Transverse colon (tissue), 4 donors: Measurements from ENCODE around the gene RANBP3L. TPM values are rescaled to one million over a fixed set of nuclear protein-coding genes. Genes with fewer than 3 reads are reported as not detected.
"Not testable (repeated sequence)": the region's sequence is repeated elsewhere in the genome, so short reads cannot be mapped to it uniquely, and the experiment has no call there.

Experiments
- DNase-seq: peaks from one replicate; pipeline ENCODE4 v3.0.0-alpha.2; 2019
- H3K27ac ChIP-seq, 4 donors: fragments of 200-600 bp; sonication (generic); 2 replicates each; pipeline ENCODE4 v1.5.1; 2016 to 2018; ENCODE audit warnings: inconsistent platforms in 4 of 4
- H3K27me3 ChIP-seq: fragments of 200-600 bp; sonication (generic); 2 replicates; pipeline ENCODE4 v1.5.1; 2017; ENCODE audit warnings: inconsistent platforms
- H3K36me3 ChIP-seq, 4 donors: fragments of 200-600 bp; sonication (generic); 2 replicates each; pipeline ENCODE4 v1.5.1; 2017 to 2019; ENCODE audit warnings: inconsistent platforms in 4 of 4
- H3K4me1 ChIP-seq, 4 donors: fragments of 200-600 bp; sonication (generic); 2 replicates each; pipeline ENCODE4 v1.5.1; 2017 to 2020; ENCODE audit warnings: inconsistent platforms in 4 of 4
- H3K4me3 ChIP-seq, 4 donors: fragments of 200-600 bp; sonication (generic); 1 replicate in 1 of 4; 2 replicates in 3 of 4; pipeline versions ENCODE4 v1.5.1 to v1.6.1; 2017 to 2019; ENCODE audit warnings: inconsistent platforms in 4 of 4
- H3K9me3 ChIP-seq, 2 donors: fragments of 200-600 bp; sonication (generic); 2 replicates each; pipeline ENCODE4 v1.5.1; 2017 to 2019; ENCODE audit warnings: inconsistent platforms in 2 of 2
- EP300 ChIP-seq: sonication (generic); formaldehyde crosslinking; IDR thresholded peaks from one replicate; pipeline ENCODE4 v1.6.1; 2017; ENCODE audit warnings: antibody characterized with exemption, low read depth
- POLR2A ChIP-seq: fragments of 450-650 bp; IDR thresholded peaks from one replicate; pipeline ENCODE4 v1.6.1; 2016; ENCODE audit warnings: antibody characterized with exemption, mild to moderate bottlenecking, moderate library complexity
- POLR2AphosphoS5 ChIP-seq, 3 donors: sonication (generic); formaldehyde crosslinking; IDR thresholded peaks; one replicate each; pipeline ENCODE4 v1.6.1; 2016; ENCODE audit warnings: antibody characterized with exemption in 3 of 3
- WGBS, 2 donors: methylation state at CpG; one replicate each; pipeline ENCODE4 v1.1.5; 2018; ENCODE audit warnings: low coverage in 1 of 2; 5-methylcytosine and 5-hydroxymethylcytosine counted together
- in situ Hi-C, 4 donors: fragments of 200-750 bp; cut with MboI; loops; one replicate each; pipeline versions ENCODE4 v1.15.0 to v1.15.1; 2017; ENCODE audit warnings: low sequenced_read_pairs in 3 of 4, low pct_ligation_motif_present in 1 of 4, low pct_unique_long_range_greater_than_20kb in 1 of 4
- intact Hi-C: fragments of 100-400 bp; cut with DNase I; formaldehyde crosslinking; loops from one replicate; pipeline ENCODE4 v1.15.1; 2023; ENCODE audit warnings: low total_unique reads
- total RNA-seq, 4 donors: library from RNA; depleted of rRNA; stranded (reverse); fragments of >200 nt; gene quantifications; one replicate each; pipeline ENCODE4 v1.1.0, GENCODE V29; 2016
- TF ChIP-seq, protein P1 (sequence below), 5 experiments: fragments of 200-600 bp in 3 of 5; fragments of 450-650 bp in 2 of 5; sonication (generic) in 3 of 5; IDR thresholded peaks; 1 replicate in 2 of 5; 2 replicates in 3 of 5; pipeline ENCODE4 v1.5.1; 2016 to 2017; ENCODE audit warnings: antibody characterized with exemption in 5 of 5, inconsistent platforms in 3 of 5, mild to moderate bottlenecking in 2 of 5, moderate library complexity in 1 of 5

Gene RANBP3L
- total RNA-seq, result 1 to 10 TPM in 2 of 4 donors, under 1 TPM in 2; 0.60 to 1.2 (median 0.96) TPM

DNA sequence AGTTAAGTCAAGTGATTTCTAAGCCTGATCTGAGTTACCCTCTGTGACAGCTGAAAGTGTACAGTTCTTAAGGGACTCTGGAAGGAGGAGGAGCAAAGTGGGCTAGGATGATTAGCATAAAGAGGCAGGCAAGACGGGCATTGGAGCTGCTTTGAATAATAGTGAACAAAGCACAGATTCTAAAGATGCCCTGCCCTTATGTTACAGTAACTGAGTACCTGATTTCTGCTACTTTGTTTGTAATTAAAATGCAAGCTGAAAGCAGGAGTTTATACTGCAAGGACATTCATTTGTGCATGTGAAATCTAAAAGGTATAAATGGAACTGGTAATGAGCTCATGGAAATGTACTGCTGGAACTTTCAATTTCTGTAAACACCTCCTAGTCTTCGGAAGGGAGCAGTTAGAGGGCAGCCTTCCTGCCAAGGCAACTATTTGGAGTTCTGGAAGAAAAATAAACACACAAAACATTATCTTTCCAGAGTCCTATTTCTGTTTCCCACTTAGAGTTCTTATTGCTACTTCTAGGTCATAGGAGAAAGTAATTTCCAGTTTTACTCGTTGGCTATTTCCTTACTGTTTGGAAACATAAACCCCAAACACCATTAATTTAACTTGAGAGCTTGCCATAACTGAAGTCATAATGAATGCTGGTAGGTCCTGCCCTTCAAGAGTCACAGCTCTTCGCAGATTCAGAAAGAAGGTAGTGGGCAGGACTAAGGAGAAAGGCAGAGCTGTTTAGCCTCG, at the start of gene RANBP3L:
Gene RANBP3L (minus strand): TSS at position 45 of the 746 bp plus-strand sequence. CDS start 486 bp downstream, outside the sequence.
- intact Hi-C loops, result loop anchor here (1.0 kb wide), 1 partner anchor 33 kb away; no protein-coding TSS in a partner anchor
- peak; percentile 12 for DNase-seq

DNA sequence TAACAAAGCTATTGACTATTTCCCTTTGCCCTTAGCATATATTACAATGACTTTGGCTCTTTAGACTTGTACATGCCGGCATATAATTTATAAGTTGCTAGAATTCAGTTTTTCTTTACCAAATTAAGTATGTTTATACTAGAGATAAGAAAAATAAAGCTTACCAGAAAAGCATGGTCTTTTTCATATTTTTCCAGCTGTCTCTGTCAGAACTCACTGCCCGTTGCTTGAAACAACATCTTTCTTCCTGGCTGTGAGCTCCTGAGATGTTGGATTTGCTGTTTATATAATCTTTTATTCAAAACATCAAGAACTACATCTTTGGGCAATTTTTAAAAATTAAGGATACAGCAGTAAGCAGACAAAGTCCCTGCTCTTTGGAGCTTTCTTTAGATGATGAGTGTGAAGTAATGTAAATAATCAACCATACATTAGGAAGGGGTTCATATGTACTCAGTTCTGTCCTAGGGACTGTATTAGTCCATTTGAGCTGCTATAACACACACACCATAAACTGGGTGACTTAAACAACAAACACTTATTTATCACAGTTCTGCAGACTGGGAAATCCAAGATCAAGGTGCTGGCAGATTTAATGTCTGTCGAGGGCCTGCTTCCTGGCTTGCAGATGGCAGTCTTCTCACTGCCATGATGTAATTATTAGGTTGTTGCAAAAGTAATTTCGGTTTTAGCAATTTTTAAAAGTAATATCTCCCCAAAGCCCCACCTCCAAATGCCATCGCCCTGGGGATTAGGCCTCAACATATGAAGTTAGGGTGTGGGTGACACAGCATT, 45.4 kb upstream of the RANBP3L start:
- no peak for DNase-seq
- no peak overlapping the region for H3K4me3 ChIP-seq
- no peaks in the 10 kb centered on the region for H3K9me3 ChIP-seq
- no peaks in the 10 kb centered on the region for H3K27me3 ChIP-seq
- TF ChIP-seq EP300 (no peak), POLR2AphosphoS5 (IDR thresholded peaks at IDR 0.05) (no peak), POLR2A (no peak)
- TF ChIP-seq, protein P1, sequence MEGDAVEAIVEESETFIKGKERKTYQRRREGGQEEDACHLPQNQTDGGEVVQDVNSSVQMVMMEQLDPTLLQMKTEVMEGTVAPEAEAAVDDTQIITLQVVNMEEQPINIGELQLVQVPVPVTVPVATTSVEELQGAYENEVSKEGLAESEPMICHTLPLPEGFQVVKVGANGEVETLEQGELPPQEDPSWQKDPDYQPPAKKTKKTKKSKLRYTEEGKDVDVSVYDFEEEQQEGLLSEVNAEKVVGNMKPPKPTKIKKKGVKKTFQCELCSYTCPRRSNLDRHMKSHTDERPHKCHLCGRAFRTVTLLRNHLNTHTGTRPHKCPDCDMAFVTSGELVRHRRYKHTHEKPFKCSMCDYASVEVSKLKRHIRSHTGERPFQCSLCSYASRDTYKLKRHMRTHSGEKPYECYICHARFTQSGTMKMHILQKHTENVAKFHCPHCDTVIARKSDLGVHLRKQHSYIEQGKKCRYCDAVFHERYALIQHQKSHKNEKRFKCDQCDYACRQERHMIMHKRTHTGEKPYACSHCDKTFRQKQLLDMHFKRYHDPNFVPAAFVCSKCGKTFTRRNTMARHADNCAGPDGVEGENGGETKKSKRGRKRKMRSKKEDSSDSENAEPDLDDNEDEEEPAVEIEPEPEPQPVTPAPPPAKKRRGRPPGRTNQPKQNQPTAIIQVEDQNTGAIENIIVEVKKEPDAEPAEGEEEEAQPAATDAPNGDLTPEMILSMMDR (IDR thresholded peaks at IDR 0.05), result no peak
- no peaks in the 10 kb centered on the region for H3K36me3 ChIP-seq
- no peaks in the 10 kb centered on the region for H3K4me1 ChIP-seq
- in situ Hi-C loops (no loop called here), intact Hi-C loops (no loop called here)
- 63 to 74% methylated on average over 5 of the region's 5 CpGs for WGBS, 2 donors
- H3K27ac ChIP-seq, result no peak overlapping the region

More for the DNA sequence above, at the start of gene RANBP3L:
- peak within 1 kb of the TSS in 3 of 4 donors; percentile 1 to 19 (median 13) for H3K4me3 ChIP-seq
- in situ Hi-C loops, result no loop called here
- TF ChIP-seq, protein P1 (IDR thresholded peaks at IDR 0.05), result no peak
- peak in 1 of 3 donors; percentile 14 for TF ChIP-seq POLR2AphosphoS5 (IDR thresholded peaks at IDR 0.05)
- peak within 1 kb of the TSS; percentile 53 to 76 (median 72) for H3K27ac ChIP-seq
- H3K27me3 ChIP-seq, result no peaks in the 10 kb centered on the region
- H3K9me3 ChIP-seq, result no peaks in the 10 kb centered on the region
- no peaks in the 10 kb centered on the region for H3K36me3 ChIP-seq
- WGBS, 2 donors, result 9 to 11% methylated on average over 4 to 5 of the region's 5 CpGs
- H3K4me1 ChIP-seq, result peaks cover 5 to 28% (median 17%) of the 10 kb centered on the region in 4 donors

- Histone ChIP-seq H3K4me1 (no peaks in the 10 kb centered on the region), H3K4me3 (no peak overlapping the region), H3K36me3 (no peaks in the 10 kb centered on the region), H3K9me3 (no peaks in the 10 kb centered on the region), H3K27ac (no peak overlapping the region), H3K27me3 (no peaks in the 10 kb centered on the region)
- WGBS, 2 donors, result 78 to 82% methylated on average over 2 of the region's 2 CpGs
- in situ Hi-C loops, result no loop called here
- TF ChIP-seq EP300 (no peak), POLR2A (no peak), POLR2AphosphoS5 (IDR thresholded peaks at IDR 0.05) (no peak)
- TF ChIP-seq, protein P1 (IDR thresholded peaks at IDR 0.05), result no peak
- no peak for DNase-seq
- intact Hi-C loops, result no loop called here
Measured at GRCh38 chr5:36344899-36345298, 43.2 kb upstream of the RANBP3L start.

DNA sequence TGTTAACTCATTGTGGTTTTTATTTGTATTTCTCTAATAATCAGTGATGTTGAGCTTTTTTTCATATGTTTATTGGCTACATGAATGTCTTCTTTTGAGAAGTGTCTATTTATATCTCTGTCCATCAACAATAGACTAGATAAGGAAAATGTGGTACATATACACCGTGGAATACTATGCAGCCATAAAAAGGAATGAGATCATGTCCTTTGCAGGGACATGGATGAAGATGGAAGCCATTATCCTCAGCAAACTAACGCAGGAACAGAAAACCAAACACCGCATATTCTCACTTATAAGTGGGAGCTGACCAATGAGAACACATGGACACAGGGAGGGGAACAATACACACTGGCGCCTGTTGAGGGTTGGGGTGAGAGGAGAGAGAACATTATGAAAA, 40.0 kb upstream of the RANBP3L start:
- in situ Hi-C loops, intact Hi-C loops: not testable (repeated sequence)

More for the DNA sequence above, 40.0 kb upstream of the RANBP3L start:
- WGBS, 2 donors, result 63 to 77% methylated on average over 4 of the region's 4 CpGs
- not testable (repeated sequence) for H3K27me3 ChIP-seq, DNase-seq, H3K36me3 ChIP-seq, H3K4me3 ChIP-seq, H3K9me3 ChIP-seq, H3K27ac ChIP-seq, H3K4me1 ChIP-seq
